Activated CD8-positive, alpha-beta T cell treated with anti-CD3 and anti-CD28 coated beads, Interleukin-2, amount 10 ng/mL, durations not matched to agents 7 days and 5 days (primary cell): ENCODE measurements around the gene FXYD4. TPM values are rescaled to one million over a fixed set of nuclear protein-coding genes. Genes with fewer than 3 reads are reported as not detected.

Experiments used
- ATAC-seq: fragments of 150-1000 bp; cut with Tn5 transposase; one replicate; pipeline ENCODE4 v1.10.0; 2021; ENCODE audit warnings: moderate library complexity
- CTCF ChIA-PET: fragments of 350-600 bp; sonication (Branson Sonifier 250); formaldehyde crosslinking; loops from one replicate; lab custom pipeline; 2021; ENCODE audit warnings: antibody characterized with exemption; lab: Charles Lee
- POLR2A ChIA-PET: fragments of 350-600 bp; sonication (Branson Sonifier 250); formaldehyde crosslinking; loops from one replicate; lab custom pipeline; 2021; ENCODE audit warnings: antibody characterized with exemption; lab: Charles Lee
- DNase-seq: peaks from one replicate; pipeline ENCODE4 v3.0.0-alpha.2; 2020
- H3K27ac Mint-ChIP-seq: one replicate; pipeline ENCODE4 v1.8.0; 2021; ENCODE audit warnings: mild to moderate bottlenecking, mixed read lengths
- H3K27me3 Mint-ChIP-seq: one replicate; pipeline ENCODE4 v1.8.0; 2021; ENCODE audit warnings: low read depth, mixed read lengths
- H3K36me3 Mint-ChIP-seq: one replicate; pipeline ENCODE4 v1.8.0; 2021; ENCODE audit warnings: low read depth, mixed read lengths
- H3K4me1 Mint-ChIP-seq: one replicate; pipeline ENCODE4 v1.8.0; 2021; ENCODE audit warnings: low read depth, mixed read lengths
- H3K4me3 Mint-ChIP-seq: one replicate; pipeline ENCODE4 v1.8.0; 2021; ENCODE audit warnings: mild to moderate bottlenecking, mixed read lengths
- H3K9me3 Mint-ChIP-seq: one replicate; pipeline ENCODE4 v1.8.0; 2022; ENCODE audit warnings: mixed read lengths; ENCODE audit not compliant: insufficient read depth
- total RNA-seq, 2 experiments: library from RNA; stranded (reverse); gene quantifications; one replicate each; pipeline ENCODE4 v1.2.3, GENCODE V29; 2021

FXYD4 gene
- total RNA-seq, 2 experiments from 2014 or later = not detected

GRCh38 chr10:43396061-43396927 is 24.9 kb downstream of the FXYD4 start:
- no peaks in the 10 kb centered on the region for H3K27me3 Mint-ChIP-seq
- peaks cover 73% of the 10 kb centered on the region for H3K4me1 Mint-ChIP-seq
- DNase-seq (peak; percentile 85), ATAC-seq (peak; percentile 70)
- H3K4me3 Mint-ChIP-seq = peak overlapping the region; percentile 91
- H3K9me3 Mint-ChIP-seq = no peaks in the 10 kb centered on the region
- ChIA-PET POLR2A (interaction anchor here (0.6 to 8.7 kb wide), 10 partner anchors 10 to 258 kb away, joined by 3 to 179 read pairs (median 4); partner anchors contain the start of genes CSGALNACT2 and HNRNPF), CTCF (interaction anchor here (0.7 to 1.5 kb wide), 8 partner anchors 9 to 41 kb away, joined by 3 to 5 read pairs (median 4); partner anchors contain the start of genes FXYD4, HNRNPF and ZNF487)
- peak overlapping the region; percentile 91 for H3K27ac Mint-ChIP-seq
- H3K36me3 Mint-ChIP-seq = peaks cover 86% of the 10 kb centered on the region

DNA sequence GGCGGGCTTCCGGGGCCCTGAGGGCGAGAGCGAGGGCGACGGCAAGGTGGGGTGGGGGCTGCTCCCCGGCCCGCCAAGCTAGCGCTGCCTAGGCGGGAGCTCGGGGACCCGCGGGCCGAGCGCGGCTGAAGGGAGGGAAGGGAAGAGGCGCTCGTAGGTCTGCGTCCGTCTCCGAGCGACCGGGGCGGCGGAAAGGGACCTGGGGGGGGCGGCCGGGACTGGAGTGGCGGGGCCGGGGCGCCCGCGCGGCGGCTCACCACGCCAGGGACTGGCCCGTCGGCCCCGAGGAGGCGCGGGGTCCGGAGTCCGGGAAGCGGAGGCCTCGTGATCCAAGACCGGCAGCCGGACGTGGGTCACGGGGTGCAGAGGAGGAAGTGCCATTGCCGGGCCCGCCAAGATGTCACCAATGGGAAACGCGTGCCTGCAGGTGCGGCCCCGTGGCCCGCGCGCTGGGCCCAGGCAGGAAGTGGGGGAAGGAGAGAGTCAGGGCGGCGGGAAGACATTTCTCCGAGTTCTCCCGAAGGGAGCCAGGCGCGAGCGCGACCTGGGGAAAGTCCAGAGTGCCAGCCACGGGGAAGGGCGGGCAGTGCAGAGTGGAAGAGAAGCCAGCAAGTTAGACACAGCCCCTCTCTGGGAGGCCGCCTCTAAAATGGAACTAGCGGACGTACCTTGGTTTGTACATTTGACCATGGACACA is 25.6 kb downstream of the FXYD4 start:
- H3K27me3 Mint-ChIP-seq = no peaks in the 10 kb centered on the region
- peaks cover 73% of the 10 kb centered on the region for H3K4me1 Mint-ChIP-seq
- H3K27ac Mint-ChIP-seq = peak overlapping the region; percentile 91
- CTCF ChIA-PET = interaction anchor here (1.0 to 1.5 kb wide), 5 partner anchors 9 to 25 kb away, joined by 3 to 5 read pairs (median 3); partner anchors contain the start of gene FXYD4
- H3K36me3 Mint-ChIP-seq = peaks cover 86% of the 10 kb centered on the region
- peak overlapping the region; percentile 82 for H3K4me3 Mint-ChIP-seq
- POLR2A ChIA-PET = interaction anchor here (0.6 to 8.7 kb wide), 11 partner anchors 10 to 259 kb away, joined by 3 to 179 read pairs (median 4); partner anchors contain the start of genes CSGALNACT2 and HNRNPF
- no peaks in the 10 kb centered on the region for H3K9me3 Mint-ChIP-seq
- ATAC-seq (peak; percentile 80), DNase-seq (peak; percentile 91)

- ChIA-PET CTCF (interaction anchor here (1.3 kb wide), 1 partner anchor 9 kb away, joined by 4 read pairs; no protein-coding TSS in a partner anchor), POLR2A (interaction anchor here (8.7 kb wide), 1 partner anchor 8 kb away, joined by 179 read pairs; the partner anchor contains the start of gene HNRNPF)
- peaks cover 82% of the 10 kb centered on the region for H3K36me3 Mint-ChIP-seq
- ATAC-seq (no peak), DNase-seq (no peak)
- H3K27me3 Mint-ChIP-seq = no peaks in the 10 kb centered on the region
- peaks cover 72% of the 10 kb centered on the region for H3K4me1 Mint-ChIP-seq
- peak overlapping the region; percentile 91 for H3K27ac Mint-ChIP-seq
- H3K9me3 Mint-ChIP-seq = no peaks in the 10 kb centered on the region
- peak overlapping the region; percentile 82 for H3K4me3 Mint-ChIP-seq
These were observed 27.5 kb downstream of the FXYD4 start for GRCh38 chr10:43398939-43399319.

DNA sequence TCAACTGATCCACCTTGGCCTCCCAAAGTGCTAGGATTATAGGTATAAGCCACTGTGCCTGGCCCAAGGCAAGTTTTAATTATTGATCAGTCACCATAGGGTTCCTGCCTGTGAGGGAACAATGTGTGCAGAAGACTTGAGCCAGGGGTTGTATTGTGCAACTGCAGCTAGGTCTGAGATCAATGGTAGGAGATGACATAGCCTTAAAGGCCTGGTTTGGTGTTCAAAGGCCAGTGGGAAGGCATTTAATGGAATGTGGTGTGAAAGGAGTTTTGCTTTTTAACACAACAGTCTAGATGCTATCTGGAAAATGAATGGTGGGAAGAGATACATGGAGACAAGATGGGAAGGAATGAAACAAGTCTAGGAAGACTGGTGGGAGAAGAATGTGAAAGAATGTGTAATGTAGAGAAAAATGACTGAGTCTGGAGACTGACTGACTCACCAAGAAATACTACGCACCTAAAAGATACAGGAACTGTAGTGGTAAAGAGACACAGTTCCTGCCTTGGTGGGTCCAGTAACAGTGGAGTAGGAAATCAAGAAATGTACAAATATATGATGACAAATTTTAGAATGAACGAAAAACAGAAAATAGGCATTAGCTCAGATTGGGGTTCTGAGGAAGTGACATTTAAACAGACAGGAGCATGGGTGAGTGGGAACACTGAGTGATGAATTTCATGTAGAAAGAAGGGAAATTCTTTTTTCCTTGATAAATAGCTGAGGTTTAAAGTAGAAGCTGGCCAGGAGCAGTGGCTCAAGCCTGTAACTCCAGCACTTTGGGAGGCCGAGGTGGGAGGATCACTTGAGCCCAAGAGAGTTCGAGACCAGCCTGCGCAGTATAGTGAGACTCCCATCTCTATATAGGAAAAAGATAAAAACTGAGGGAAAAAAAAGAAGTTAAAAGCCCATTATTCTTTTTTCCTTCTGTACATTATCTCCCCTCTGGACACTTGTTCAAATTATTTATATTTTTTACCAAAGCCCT is 28.2 kb downstream of the FXYD4 start:
- ATAC-seq (no peak), DNase-seq (no peak)
- H3K9me3 Mint-ChIP-seq = no peaks in the 10 kb centered on the region
- peaks cover 72% of the 10 kb centered on the region for H3K4me1 Mint-ChIP-seq
- H3K27ac Mint-ChIP-seq = peak overlapping the region; percentile 91
- H3K4me3 Mint-ChIP-seq = peak overlapping the region; percentile 82
- H3K36me3 Mint-ChIP-seq = peaks cover 82% of the 10 kb centered on the region
- H3K27me3 Mint-ChIP-seq = no peaks in the 10 kb centered on the region
- ChIA-PET CTCF (interaction anchor here (1.0 to 1.5 kb wide), 3 partner anchors 9 to 107 kb away, joined by 4 to 5 read pairs (median 5); no protein-coding TSS in a partner anchor), POLR2A (interaction anchor here (0.9 to 8.7 kb wide), 2 partner anchors 8 to 21 kb away, joined by 3 to 179 read pairs; partner anchors contain the start of gene HNRNPF)

DNA sequence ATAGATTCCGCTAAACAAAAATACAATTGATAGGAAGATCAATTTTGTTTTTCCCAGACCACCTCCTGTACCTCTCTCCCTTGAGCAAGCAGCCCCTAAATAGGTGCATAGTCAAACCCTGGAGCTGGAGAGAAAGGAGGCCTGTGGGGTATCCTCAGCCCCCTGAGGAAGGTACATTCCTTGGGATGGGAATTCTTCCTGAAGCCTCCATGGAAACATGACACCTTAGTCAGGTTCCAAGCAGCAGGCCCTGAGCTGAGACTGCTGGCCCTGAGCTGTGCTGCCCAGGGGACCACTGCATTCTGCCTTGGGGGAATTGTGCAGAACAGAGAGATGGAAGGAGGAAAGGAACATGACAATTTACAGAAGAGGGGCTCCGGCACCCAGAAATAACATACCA is 30.2 kb downstream of the FXYD4 start:
- Mint-ChIP-seq H3K4me3 (peak overlapping the region; percentile 85), H3K27me3 (no peaks in the 10 kb centered on the region), H3K36me3 (peaks cover 81% of the 10 kb centered on the region), H3K4me1 (peaks cover 65% of the 10 kb centered on the region), H3K27ac (peak overlapping the region; percentile 33), H3K9me3 (no peaks in the 10 kb centered on the region)
- no peak for ATAC-seq
- ChIA-PET POLR2A (interaction anchor here (1.3 to 8.7 kb wide), 2 partner anchors 6 to 40 kb away, joined by 3 to 179 read pairs; partner anchors contain the start of gene HNRNPF), CTCF (interaction anchor here (0.6 to 0.7 kb wide), 2 partner anchors 11 to 51 kb away, joined by 3 read pairs; no protein-coding TSS in a partner anchor)
- DNase-seq = no peak

DNA sequence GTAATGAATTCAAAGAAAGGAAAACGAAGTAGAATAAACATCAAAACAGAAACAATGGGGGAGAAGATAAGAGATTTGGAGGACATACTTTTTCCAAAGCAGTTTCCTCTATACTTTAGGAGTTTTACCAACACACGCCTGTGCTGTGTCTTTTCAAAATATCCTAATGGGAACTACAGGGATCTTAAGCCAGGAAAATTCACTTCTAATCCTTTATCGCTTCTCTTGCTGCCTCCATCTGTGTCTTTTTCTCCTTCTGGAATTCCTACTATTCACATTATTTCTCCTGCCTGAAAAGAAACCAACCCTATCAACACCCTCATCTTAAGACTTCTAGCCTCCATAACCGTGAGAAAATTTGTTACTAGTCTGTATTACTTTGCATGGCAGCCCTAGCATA is 30.7 kb downstream of the FXYD4 start:
- ChIA-PET CTCF (no interaction called here), POLR2A (interaction anchor here (1.3 kb wide), 1 partner anchor 41 kb away, joined by 3 read pairs; no protein-coding TSS in a partner anchor)
- Mint-ChIP-seq H3K9me3 (no peaks in the 10 kb centered on the region), H3K4me3 (peak overlapping the region; percentile 85), H3K27me3 (no peaks in the 10 kb centered on the region), H3K4me1 (peaks cover 65% of the 10 kb centered on the region), H3K36me3 (peaks cover 81% of the 10 kb centered on the region), H3K27ac (peak overlapping the region; percentile 33)
- no peak for DNase-seq
- ATAC-seq = no peak

DNA sequence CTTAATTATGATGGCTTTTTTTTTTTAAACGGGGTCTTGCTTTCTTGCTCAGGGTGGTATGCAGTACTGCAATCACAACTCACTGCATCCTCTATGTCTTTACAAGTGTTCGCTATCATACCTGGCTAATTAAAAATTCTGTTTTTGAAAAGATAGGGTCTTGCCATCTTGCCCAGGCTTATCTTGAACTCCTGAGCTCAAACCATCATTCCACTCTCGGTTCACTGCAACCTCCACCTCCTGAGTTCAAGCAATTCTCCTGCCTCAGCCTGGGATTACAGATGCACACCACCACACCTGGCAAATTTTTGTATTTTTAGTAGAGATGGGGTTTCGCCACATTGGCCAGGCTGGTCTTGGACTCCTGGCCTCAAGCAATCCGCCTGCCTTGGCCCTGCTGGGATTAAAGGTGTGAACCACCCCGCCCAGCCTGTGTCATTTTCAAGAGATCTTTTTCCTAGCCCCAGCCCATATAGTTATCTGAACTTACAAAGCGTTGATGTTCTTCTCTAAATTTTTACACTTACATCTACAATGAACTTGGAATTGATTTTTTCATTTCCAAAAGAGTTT is 31.5 kb downstream of the FXYD4 start:
- DNase-seq (no peak), ATAC-seq (no peak)
- no peaks in the 10 kb centered on the region for H3K9me3 Mint-ChIP-seq
- H3K36me3 Mint-ChIP-seq = peaks cover 78% of the 10 kb centered on the region
- H3K27ac Mint-ChIP-seq = peak overlapping the region; percentile 80
- CTCF ChIA-PET = no interaction called here
- peak overlapping the region; percentile 85 for H3K4me3 Mint-ChIP-seq
- H3K4me1 Mint-ChIP-seq = peaks cover 63% of the 10 kb centered on the region
- POLR2A ChIA-PET = interaction anchor here (1.6 to 8.3 kb wide), 3 partner anchors 6 to 51 kb away, joined by 6 to 179 read pairs (median 7); no protein-coding TSS in a partner anchor
- no peaks in the 10 kb centered on the region for H3K27me3 Mint-ChIP-seq

DNA sequence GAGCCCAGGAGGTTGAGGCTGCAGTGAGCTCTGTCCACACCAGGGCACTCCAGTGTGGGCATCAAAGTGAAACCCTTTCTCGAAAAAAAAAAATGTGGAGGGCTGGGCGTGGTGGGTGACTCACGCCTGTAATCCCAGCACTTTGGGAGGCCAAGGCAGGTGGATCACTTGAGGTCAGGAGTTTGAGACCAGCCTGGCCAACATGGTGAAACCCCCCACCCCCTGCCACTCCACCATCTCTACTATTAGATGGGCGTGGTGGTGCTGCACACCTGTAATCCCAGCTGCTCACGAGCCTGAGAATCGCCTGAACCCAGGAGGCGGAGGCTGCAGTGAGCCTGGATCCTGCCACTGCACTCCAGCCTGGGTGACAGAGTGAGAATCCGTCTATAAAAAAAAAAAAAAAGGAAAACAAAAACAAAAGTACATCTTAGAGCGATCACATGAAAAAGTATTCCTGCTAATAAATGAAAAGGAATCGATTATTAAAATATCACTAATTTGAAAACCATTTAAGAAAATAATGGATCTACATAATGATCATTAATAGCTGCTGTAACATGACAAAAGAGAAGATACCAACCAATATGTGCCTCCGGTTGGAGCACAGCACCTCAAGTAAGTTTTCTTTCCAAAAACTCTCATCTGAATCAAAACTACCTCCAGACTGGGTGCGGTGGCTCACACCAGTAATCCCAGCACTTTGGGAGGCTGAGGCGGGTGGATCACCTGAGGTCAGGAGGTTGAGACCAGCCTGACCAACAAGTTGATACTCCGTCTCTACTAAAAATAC is 32.7 kb downstream of the FXYD4 start:
- ChIA-PET POLR2A (interaction anchor here (0.7 to 8.3 kb wide), 4 partner anchors 7 to 447 kb away, joined by 3 to 179 read pairs (median 6); no protein-coding TSS in a partner anchor), CTCF (no interaction called here)
- ATAC-seq (no peak), DNase-seq (no peak)
- H3K36me3 Mint-ChIP-seq = peaks cover 75% of the 10 kb centered on the region
- peak overlapping the region; percentile 85 for H3K4me3 Mint-ChIP-seq
- no peaks in the 10 kb centered on the region for H3K27me3 Mint-ChIP-seq
- peaks cover 54% of the 10 kb centered on the region for H3K4me1 Mint-ChIP-seq
- peak overlapping the region; percentile 89 for H3K27ac Mint-ChIP-seq
- H3K9me3 Mint-ChIP-seq = no peaks in the 10 kb centered on the region

DNA sequence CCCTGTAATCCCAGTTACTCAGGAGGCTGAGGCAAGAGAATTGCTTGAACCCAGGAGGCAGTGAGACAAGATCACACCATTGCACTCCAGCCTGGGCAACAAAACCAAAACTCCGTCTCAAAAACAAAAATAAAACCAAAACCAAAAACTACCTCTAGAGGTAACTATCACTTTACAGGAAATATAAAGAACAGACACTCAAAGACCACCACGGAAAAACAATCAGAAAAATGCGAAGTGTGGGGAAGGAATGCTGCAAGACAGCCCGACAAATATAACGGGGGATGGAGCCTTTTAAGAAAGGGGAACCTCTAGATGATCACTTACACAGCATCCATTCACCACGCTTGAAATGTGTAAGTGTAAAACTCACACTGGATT is 33.3 kb downstream of the FXYD4 start:
- no peaks in the 10 kb centered on the region for H3K9me3 Mint-ChIP-seq
- H3K36me3 Mint-ChIP-seq = peaks cover 69% of the 10 kb centered on the region
- H3K4me3 Mint-ChIP-seq = peak overlapping the region; percentile 85
- CTCF ChIA-PET = interaction anchor here (1.5 kb wide), 1 partner anchor 49 kb away, joined by 7 read pairs; no protein-coding TSS in a partner anchor
- peak overlapping the region; percentile 89 for H3K27ac Mint-ChIP-seq
- POLR2A ChIA-PET = interaction anchor here (1.2 to 8.3 kb wide), 3 partner anchors 7 to 47 kb away, joined by 4 to 179 read pairs (median 7); no protein-coding TSS in a partner anchor
- peaks cover 48% of the 10 kb centered on the region for H3K4me1 Mint-ChIP-seq
- DNase-seq (no peak), ATAC-seq (no peak)
- no peaks in the 10 kb centered on the region for H3K27me3 Mint-ChIP-seq
